ENCODE measurements around the gene UFD1. TPM values are rescaled to one million over a fixed set of nuclear protein-coding genes. Genes with fewer than 3 reads are reported as not detected.

UFD1 gene
- total and polyA plus RNA-seq, 9 of the 15 experiments (the other 6 are each of a cell fraction or from before 2014, with no cell fraction given), result 238 to 645 (median 363) TPM

DNA sequence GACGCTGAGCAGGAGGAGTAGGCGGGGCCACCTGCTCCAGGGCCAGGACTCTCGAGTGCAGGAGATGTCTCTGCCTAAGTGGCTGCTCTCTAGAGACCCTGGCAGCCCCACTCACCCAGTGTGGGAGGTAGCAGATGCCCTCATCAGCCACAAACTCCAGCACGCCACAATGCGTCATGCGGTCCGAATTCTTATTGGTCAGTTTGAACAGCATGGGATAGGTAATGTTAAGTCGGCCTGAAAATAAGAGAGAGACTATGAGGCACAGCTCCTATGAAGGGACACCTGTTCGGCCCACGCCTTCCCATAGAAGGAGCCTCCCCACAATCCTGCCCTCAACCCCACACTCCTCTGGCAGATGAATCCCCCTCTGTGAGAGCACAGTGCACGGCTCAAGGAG lies 7.4 kb downstream of the UFD1 start:
- Histone ChIP-seq H3K9ac (ENCODE audit: insufficient read depth in 1 of 2, low read depth in 2 of 2, low read length in 2 of 2) (peak overlapping the region in 1 of 2 experiments; percentile 8; a peak in 1 of 4 replicates), H3K9me3 (replicated peaks; ENCODE audit: control insufficient read depth, insufficient read depth, low read depth, low read length) (no peaks in the 10 kb centered on the region), H3K9me1 (ENCODE audit: control insufficient read depth, insufficient read depth, low read length) (peaks cover 9% of the 10 kb centered on the region), H3K27ac (ENCODE audit: extremely low read depth, low read depth, low read length) (no peak overlapping the region), H3K36me3 (ENCODE audit: control insufficient read depth, insufficient read depth, low read length) (peaks cover 98% of the 10 kb centered on the region), H3K27me3 (ENCODE audit: control insufficient read depth in 2 of 2, insufficient read depth in 2 of 2, low read length in 2 of 2) (no peaks in the 10 kb centered on the region), H4K20me1 (replicated peaks; ENCODE audit: control insufficient read depth, insufficient read depth, low read length) (peaks cover 52% of the 10 kb centered on the region), H3K4me1 (replicated peaks in 1 of 2; ENCODE audit: control insufficient read depth in 2 of 2, insufficient read depth in 2 of 2, low read length in 2 of 2) (no peaks in the 10 kb centered on the region; a peak in 2 of 5 replicates), H2AFZ (ENCODE audit: low read depth, low read length) (no peak overlapping the region), H3K79me2 (ENCODE audit: control insufficient read depth, insufficient read depth, low read length) (peaks cover 40% of the 10 kb centered on the region), H3K4me3 (no peak overlapping the region), H3K4me2 (ENCODE audit: insufficient read depth, low read length) (no peak overlapping the region)
- CTCF ChIA-PET (ENCODE audit: low intra/inter-chr PET ratio), result interaction anchor here (0.6 kb wide), 1 partner anchor 327 kb away, joined by 3 read pairs; the partner anchor contains the start of gene ESS2
- intact Hi-C loops (cut with micrococcal nuclease) (no loop called here), in situ Hi-C loops (cut with MboI) (no loop called here)
- no peak for DNase-seq (ENCODE audit: extremely low read depth in 1 of 4, low spot score in 3 of 4)
- WGBS (ENCODE audit: insufficient coverage, low coverage, missing lambda C conversion rate), result 96% methylated on average over 11 of the region's 11 CpGs
- POLR2A ChIA-PET, result interaction anchor here (1.1 to 3.0 kb wide), 4 partner anchors 9 to 18 kb away, joined by 3 to 12 read pairs (median 4); no protein-coding TSS in a partner anchor
- no TSS peak for BruUV-seq (replicated peaks)
- FAIRE-seq, result no peak
- ATAC-seq, result no peak
- TF ChIP-seq RBFOX2 (IDR thresholded peaks at IDR 0.05; ENCODE audit: low read depth, low read length) (peak; percentile 54), FOXO4 (CRISPR knock-in tag; IDR thresholded peaks at IDR 0.05) (no peak), MEF2A (IDR thresholded peaks at IDR 0.05; ENCODE audit: control insufficient read depth, low read depth, low read length) (no peak), FOXA3 (CRISPR knock-in tag; conservative IDR thresholded peaks at IDR 0.05 in 1 of 2, IDR thresholded peaks at IDR 0.05 in 1 of 2) (no peak), HDAC6 (IDR thresholded peaks at IDR 0.05; ENCODE audit: low read depth, low read length) (0 out of 2 replicates have a peak, but pooled peaks have one; percentile 77), ZFP36 (IDR thresholded peaks at IDR 0.05; ENCODE audit: low read depth, low read length, partially characterized antibody) (no peak), THAP12 (CRISPR knock-in tag; IDR thresholded peaks at IDR 0.05) (0 out of 2 replicates have a peak, but pooled peaks have one; percentile 10), RBM22 (IDR thresholded peaks at IDR 0.05; ENCODE audit: low read depth, low read length, poor library complexity, severe bottlenecking) (peak; percentile 35), TBP (optimal IDR thresholded peaks at IDR 0.05; ENCODE audit: low read depth, low read length) (no peak), MXD1 (CRISPR knock-in tag; IDR thresholded peaks at IDR 0.05; ENCODE audit: borderline replicate concordance, poor library complexity, severe bottlenecking) (no peak), WHSC1 (IDR thresholded peaks at IDR 0.05; ENCODE audit: low read length) (peak; percentile 87), FOXJ3 (CRISPR knock-in tag; IDR thresholded peaks at IDR 0.05) (no peak), KDM5B (IDR thresholded peaks at IDR 0.05; ENCODE audit: insufficient replicate concordance, low read depth, low read length) (peak; percentile 36), IRF2 (CRISPR knock-in tag; IDR thresholded peaks at IDR 0.05) (no peak)
- TF ChIP-seq, protein P1, sequence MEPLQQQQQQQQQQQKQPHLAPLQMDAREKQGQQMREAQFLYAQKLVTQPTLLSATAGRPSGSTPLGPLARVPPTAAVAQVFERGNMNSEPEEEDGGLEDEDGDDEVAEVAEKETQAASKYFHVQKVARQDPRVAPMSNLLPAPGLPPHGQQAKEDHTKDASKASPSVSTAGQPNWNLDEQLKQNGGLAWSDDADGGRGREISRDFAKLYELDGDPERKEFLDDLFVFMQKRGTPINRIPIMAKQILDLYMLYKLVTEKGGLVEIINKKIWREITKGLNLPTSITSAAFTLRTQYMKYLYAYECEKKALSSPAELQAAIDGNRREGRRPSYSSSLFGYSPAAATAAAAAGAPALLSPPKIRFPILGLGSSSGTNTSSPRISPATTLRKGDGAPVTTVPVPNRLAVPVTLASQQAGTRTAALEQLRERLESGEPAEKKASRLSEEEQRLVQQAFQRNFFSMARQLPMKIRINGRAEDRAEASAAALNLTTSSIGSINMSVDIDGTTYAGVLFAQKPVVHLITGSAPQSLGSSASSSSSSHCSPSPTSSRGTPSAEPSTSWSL (CRISPR knock-in tag; IDR thresholded peaks at IDR 0.05; ENCODE audit: borderline replicate concordance), result no peak
